HG03432 (cell line): ENCODE results near the gene S100A11.
A peak's percentile ranks its signal among the peaks of the same experiment; 100 is the strongest.
"Not testable (repeated sequence)": the region's sequence is repeated elsewhere in the genome, so short reads cannot be mapped to it uniquely, and the experiment has no call there.

Experiments
- ATAC-seq: cut with Tn5 transposase; IDR thresholded peaks from one replicate; pipeline ENCODE4 v1.9.1; 2021; ENCODE audit warnings: mild to moderate bottlenecking, moderate library complexity; ENCODE audit not compliant: unreplicated experiment

S100A11 gene

GRCh38 chr1:152036267-152037216, at the start of gene S100A11:
S100A11 (minus strand) TSS chr1:152037004; CDS start chr1:152036915, 89 bp downstream.
- peak; percentile 65 for ATAC-seq

GRCh38 chr1:152084853-152085252, 48.0 kb upstream of the S100A11 start:
- ATAC-seq: no peak

DNA sequence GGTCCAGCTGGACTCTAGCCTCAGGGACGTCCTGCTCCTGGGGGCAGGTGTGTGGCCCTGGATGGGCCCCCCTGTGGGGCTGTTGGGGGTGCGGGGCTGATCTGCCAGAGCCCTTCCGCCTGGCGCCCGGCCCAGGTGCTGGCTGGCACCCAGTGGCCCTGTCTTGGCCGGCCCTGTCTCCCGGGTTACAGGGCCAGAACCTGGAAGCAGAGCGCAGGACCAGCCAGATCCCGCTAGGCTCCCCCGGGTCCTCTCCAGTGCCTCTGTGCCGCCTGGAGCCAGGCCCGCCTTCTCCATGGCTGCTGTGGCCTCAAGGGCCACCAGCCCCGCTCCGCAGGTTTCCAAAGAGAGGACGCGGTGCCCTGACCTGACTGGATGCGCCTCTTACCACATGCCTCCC, 44.2 kb upstream of the S100A11 start:
- ATAC-seq: not testable (repeated sequence)

GRCh38 chr1:152080494-152080893, 43.7 kb upstream of the S100A11 start:
- not testable (repeated sequence) for ATAC-seq

DNA sequence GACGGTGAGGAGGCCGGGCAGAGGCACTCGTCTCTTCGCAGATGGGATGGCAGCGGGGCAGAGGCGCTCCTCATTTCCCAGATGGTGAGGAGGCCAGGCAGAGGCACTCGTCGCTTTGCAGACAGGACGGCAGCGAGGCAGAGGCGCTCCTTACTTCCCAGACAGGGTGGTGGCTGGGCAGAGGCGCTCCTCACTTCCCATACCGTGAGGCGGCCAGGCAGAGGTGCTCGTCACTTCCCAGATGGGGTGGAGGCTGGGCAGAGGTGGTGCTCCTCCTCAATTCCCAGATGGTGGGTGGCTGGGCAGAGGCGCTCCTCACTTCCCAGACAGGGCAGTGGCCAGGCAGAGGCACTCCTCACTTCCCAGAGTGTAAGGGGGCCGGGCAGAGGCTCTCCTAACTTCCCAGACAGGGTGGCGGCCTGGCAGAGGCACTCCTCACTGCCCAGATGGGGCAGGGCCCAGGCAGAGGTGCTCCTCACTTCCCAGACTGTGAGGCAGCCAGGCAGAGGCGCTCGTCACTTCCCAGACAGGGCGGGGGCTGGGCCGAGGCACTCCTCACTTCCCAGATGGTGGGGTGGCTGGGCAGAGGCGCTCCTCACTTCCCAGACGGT, 42.1 kb upstream of the S100A11 start:
- ATAC-seq: no peak

GRCh38 chr1:152072311-152072710, 35.5 kb upstream of the S100A11 start:
- no peak for ATAC-seq

DNA sequence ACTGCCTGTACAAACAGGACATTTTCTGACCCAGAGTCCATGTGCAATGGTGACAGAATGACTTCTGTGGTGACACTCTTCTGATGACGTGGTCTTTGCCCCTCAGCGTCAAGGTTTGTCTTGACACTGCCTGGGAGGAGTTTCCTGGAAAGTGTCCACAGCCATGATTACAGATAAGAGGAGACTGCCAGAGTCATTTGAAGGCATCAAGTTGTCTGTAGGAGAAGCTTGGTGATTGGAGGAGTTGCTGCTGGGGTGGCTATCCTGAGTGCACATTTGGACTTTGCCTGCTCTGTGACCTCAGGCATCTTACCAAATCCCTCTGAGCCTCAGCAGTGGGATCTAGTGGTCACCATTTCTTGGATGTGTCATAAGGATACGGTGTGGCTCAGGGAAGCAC, 34.3 kb upstream of the S100A11 start:
- ATAC-seq: no peak

- ATAC-seq: no peak
Measured at GRCh38 chr1:152067929-152068328, 31.1 kb upstream of the S100A11 start.

DNA sequence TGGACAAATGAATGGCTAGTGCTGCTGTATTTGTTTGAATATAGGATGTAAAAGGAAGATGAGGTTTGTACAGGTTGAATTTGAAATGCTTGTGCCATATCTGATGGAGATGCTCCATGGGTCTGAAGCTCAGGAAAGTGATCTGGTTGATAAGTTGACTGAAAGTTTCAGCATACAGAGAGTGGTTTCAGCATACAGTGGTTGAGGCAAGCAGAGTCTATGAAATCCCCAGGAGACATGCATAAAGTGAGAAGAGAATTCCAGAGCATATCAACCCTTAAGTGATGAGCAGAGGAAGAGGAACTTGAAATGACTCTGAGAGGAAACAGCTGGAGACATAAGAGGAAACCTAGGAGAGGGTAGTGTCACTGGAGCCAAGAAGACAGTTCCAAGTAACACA, 30.3 kb upstream of the S100A11 start:
- ATAC-seq: no peak

DNA sequence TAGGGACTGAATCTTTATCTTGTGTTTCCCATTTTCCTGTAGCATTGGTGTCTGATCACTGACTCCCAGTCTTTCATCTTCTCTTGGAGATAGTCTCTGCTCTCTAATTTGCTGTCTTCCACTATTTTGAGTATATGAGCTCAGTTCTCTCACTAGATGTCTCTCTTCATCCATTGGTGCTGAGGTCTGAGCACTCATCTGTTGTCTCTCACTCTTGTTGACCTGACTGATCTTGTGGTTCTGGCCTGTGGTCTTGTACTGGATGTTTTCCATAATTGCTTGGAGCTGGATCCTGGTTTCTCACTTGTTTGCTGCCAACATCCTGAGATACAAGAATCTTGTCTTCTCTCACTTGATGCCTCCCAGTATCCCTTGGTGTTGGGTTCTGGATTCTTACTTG, 25.1 kb upstream of the S100A11 start:
- ATAC-seq: no peak

DNA sequence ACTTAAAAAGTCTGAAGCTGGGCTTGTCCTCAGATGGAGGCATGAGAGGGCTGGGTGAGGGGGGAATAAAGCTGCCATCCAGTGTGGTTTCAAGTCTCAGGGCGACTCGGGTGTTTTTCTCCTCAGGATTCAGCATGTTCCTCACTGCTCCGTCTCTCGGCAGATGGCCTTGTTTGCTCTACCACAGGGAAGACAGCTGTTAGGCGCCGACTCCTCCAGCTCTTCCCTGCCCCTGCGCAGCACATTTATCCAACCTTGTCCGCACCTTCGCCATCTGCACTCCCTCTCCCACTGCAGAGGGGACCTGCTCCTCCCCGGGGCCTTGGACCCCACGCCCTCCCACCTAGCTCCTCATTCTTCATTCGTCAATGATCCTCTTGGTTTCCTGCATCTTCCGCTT, 16.6 kb upstream of the S100A11 start:
- ATAC-seq: no peak

DNA sequence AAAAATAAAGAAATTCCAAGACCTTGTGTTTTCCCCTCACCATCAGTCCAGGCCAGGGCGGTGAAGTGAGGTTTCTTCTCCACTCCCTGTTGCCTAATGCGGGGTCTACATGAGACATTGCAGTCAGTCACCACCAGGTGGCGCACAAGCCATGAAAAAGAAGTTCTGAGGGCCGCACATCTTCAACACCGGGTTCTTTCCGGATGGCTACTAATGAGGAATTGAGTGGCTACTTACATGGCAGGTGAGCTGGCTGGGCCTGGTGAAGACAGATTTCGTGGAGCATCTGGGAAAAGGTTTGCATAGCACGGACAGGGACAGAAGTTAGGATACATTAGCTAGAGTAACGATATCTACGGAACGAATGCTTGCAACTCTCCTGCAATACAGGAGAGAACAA, 15.8 kb upstream of the S100A11 start:
- ATAC-seq: no peak

- no peak for ATAC-seq
Measured at GRCh38 chr1:152050886-152051675, 14.3 kb upstream of the S100A11 start.

GRCh38 chr1:152049291-152050083, 12.7 kb upstream of the S100A11 start:
- no peak for ATAC-seq

DNA sequence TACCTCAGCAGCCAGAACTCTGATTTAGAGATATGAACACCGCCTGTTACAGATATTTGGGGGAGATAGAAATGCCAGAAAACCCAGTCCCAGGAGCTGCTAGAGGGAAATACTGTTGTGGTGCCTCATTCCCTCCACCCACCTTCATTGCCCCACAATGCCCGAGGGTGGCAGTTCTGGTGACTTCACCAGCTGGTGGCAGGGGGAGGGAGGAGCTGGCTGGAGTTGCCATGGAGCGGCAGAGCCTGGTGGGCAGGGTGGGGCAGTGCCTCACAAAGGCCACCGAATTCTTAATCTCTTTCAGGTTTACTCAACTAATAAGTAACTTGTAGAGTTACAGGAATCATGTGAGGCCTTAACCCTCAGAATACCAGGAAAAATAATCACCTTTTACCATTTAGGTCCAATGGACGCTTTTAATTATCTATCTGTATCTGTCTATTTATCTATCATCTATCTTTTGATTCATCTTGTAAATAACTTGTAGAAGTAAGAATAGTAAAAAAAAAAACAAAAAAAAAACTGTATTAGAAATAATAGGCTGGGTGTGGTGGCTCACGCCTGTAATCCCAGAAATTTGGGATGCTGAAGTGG, 11.7 kb upstream of the S100A11 start:
- ATAC-seq: peak; percentile 33

DNA sequence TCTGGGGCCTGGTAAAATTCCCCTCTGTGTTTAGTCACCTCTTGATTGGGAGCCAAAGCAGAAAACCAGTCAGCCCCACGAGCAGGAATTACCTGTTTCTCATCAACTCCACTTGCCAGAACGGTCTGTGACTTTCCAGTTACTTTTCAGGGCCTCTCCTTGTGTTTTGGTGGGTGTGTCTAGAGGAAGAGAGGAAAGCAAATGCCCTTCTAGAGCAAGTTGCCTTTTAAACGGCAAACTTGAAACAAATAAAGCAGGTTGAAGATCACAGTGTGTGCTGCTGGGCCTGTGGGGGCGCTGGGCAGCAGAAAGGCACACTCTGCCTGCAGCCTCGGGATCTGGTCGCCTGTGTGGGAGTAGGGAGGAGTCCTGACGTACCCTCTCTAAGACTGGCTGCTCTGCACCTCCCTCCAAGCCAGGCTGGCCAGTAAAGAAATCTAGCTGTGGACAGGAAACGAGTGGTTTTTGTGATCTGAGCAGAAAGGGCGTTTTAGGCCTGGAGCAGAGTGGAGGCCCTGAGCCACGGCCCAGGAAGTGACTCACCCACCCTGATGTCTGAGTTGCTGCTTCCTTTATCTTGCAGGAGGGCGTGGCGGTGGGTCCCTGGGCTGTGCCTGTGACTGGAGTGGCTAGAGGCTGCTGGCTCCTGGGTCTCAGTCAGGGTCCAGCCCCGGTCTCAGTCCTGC, 11.1 kb upstream of the S100A11 start:
- ATAC-seq: peak; percentile 93

DNA sequence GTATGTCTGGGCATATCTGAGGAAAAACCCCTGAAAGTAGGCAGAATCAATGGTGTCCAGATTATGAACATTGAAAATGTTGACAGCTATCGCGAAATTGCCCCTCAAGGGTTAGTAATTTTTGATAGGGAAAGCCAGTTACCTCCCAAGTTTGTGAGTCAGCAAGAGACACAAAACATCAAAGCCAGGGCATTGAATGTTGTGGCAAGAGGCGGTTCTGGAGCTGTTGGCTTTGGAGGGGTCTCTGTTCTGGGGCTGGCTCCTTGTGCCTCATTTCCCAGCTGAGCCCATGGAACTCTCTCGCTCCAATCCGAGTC, 10.6 kb upstream of the S100A11 start:
- no peak for ATAC-seq

GRCh38 chr1:152044386-152044785, 7.6 kb upstream of the S100A11 start:
- ATAC-seq: no peak

GRCh38 chr1:152043870-152044269, 7.1 kb upstream of the S100A11 start:
- ATAC-seq: no peak

DNA sequence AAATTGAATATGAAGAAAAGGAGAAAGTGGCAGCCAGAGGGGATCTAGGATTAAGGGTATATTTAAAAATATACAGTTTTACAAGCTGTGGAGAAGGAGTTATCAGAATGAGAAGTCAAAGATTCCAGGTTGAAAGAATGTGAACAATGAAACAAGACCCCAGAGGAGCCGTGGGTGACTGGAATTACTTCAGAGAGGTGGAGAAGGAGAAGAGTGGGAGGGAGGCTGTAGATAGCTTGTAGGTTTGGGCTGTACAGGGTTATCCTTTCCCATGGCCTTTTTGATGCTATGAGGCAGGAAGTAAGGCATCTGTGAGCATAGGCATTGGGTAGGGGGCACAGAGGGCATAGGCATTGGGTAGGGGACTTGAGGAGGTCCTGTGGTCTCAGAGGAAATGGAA, 5.2 kb upstream of the S100A11 start:
- no peak for ATAC-seq
